Embryonic facial prominence (tissue), 1 donor: ENCODE data around the gene ARHGEF4.
A peak's percentile ranks its signal among the peaks of the same experiment; 100 is the strongest.

Source experiments
- DNase-seq: peaks from one replicate; pipeline ENCODE4 v3.0.0-alpha.2; 2016; ENCODE audit errors: extremely low spot score

ARHGEF4 gene, protein sequence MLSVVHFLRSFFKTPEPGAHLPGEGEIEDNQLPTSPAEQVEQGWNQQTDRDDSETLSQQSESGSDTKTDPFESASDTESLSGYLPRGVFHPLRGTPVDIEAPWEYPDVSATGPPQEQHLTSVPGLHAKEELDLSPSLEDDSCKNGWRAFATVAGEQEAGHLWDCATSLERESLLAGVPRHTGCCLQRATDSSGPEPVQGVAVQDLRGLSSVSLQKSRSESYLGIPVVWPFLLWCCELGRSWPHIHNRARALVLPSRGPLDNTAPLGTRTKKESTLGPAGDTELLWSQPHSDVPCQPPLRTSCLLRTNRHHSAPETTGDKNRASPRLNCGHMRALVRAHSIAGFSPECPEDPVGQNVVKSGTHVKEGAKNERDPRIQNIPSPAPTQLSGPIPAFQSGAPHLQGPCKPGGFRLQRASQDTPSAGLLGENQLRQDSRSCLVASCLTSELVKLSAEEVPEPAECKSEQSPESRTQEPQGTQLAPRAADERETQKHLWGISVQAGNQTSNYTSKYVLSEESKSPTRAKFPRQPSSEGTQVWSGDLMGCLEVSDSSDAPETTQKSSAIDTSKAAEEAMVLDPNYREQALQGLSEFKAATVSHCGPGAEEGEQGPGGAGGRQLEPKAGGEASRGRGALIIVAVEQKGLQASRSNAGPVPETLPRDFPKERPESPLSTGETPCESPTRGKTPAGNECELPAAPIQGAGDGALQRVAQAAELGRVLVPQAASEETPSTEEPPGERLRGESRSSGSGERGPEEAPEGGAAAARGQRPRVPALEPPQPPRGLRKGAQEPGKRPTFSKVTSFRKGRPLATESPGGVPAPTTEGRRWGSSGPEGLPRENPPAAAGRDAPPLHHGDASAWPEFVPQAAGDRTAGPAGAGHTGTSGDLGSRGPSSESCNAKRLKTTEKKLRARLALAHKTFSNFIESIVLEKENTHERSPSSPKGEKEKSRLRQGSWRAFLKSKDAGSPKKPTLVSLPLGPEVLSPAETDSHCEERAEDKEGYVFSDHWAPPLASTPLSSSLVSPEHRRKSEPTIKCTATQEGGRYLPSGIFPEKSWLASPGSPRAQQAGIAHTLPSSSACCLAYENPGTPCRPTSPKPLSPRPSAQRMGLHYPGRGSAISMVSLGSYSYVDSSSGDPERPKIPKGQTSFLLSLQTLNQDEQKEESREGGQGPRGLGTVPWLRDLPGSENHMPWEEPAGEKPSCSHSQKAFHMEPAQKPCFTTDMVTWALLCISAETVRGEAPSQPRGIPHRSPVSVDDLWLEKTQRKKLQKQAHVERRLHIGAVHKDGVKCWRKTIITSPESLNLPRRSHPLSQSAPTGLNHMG (N-terminal part only)

DNA sequence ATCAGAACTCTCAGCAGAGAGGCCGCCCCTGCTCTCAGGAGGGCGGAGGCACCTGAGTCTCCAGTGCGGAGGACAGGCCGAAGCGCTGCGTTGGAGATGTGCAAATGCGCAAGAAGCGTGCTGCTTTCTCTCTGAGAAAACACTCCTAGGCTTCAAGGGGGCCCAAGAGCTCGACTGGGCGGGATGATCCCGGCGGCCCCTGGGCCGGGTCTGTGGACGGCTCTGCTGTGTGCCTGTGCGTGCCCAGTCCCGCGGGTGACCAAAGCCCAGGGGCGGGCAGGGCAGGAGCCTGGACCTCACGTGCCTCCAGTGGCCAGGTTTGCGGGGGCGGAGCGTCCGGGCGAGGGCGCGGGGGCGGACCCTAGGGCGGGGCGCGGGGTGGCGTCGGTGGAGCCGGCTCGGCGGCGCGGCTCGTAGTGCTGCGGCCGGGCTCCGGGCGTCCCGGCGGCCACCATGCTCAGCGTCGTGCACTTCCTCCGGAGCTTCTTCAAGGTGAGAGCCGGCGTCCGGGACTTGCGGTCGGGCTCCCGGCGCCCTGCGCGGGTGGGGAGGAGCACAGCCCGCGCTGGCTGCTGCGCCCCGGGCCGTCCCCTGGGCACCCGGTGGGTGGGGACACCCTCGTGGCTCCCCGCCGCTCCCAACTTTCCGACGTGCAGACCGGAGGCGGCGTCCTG lies at the start of gene ARHGEF4:
ARHGEF4 (plus strand) TSS at position 414 of the 674 bp plus-strand sequence; CDS start at position 454, 40 bp downstream.
- DNase-seq = no peak

DNA sequence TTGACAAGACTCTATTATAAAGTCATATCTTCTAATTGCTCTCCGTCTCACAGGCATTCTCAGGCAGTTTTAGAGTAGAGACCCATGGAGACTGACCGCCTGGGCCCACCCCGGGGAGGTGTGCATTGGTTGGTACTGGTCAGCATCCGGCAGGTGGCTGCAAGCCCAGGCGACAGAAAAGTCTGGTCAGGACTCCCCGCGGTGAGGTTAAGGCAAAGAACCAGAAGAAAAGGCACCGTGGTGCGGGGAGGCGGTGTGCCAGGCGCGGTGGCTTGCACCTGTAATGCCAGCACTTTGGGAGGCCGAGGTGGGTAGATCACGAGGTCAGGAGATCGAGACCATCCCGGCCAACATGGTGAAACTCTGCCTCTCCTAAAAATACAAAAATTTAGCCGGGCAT lies 48.9 kb upstream of the ARHGEF4 start:
- DNase-seq = no peak

DNA sequence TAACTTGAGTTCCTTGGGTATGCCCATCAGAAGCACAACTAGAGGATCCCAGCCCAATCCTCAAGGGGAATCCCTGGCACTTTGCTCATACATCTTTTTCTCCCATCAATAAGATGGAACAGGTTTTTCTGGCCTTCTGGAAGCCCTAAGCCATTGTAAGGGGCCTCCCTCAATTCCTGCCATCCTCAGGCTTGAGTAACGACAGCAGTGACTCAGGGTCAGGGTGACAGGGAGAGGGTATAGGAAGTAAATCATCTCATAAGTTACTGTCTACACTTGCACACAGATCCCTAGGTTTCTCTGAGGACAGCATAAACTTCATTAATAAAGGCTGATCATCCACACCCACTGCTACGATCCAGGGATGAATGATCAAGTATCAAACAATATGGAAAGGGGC lies 46.4 kb upstream of the ARHGEF4 start:
- DNase-seq = no peak

DNA sequence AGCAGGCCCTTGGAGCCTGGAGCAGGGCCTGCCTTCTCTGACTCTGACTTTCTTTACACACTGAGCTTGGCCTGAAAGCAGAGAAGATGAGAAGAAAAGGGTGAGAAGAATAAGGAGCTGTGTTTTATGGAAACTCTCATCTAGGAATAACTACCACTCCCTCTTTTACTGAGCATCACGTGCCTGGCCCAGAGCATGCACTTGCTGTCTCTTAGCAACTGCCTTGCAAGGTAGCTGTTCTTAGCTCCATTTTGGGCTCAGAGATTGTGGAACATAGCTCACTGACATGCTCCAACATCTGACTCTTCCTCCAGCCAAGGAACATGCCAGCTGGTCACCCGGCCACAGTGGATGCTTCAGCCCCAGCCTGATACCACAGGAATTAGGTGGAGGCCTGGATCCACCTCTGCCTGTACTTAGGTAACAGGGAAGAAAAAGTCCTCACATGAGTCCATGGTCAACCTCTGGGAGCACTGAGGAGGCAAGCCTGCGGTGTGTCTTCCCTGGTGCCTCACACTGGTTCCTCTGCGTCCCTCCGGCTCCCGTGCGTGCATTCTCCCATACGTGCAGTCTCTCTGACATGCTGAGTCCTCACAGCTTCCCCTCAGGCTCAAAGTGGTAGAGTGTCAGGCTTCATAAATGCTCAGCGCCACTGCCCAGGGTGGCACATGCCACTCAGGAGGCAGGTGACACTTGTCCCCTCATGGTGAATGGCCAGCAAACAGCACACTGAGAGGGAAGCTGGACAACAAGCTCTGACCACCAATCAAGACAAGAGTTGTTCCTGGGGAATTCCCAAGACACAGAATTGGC lies 45.7 kb upstream of the ARHGEF4 start:
- no peak for DNase-seq

DNA sequence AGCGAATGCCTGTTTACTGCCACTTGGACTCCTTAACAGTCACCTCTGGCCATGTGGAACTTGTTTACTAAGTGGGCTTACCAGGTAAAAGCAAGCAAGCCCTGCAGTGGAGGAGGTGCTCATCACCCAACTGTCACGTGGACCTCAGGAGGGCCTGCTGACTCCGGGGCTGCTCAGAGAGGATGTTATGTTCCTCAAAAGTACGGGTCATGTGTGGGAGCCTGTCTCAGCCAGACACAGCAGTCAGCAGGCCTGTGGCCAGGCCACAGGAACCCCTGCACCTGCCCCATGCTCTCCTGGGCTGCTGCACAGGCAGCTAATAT lies 45.1 kb upstream of the ARHGEF4 start:
- no peak for DNase-seq

DNA sequence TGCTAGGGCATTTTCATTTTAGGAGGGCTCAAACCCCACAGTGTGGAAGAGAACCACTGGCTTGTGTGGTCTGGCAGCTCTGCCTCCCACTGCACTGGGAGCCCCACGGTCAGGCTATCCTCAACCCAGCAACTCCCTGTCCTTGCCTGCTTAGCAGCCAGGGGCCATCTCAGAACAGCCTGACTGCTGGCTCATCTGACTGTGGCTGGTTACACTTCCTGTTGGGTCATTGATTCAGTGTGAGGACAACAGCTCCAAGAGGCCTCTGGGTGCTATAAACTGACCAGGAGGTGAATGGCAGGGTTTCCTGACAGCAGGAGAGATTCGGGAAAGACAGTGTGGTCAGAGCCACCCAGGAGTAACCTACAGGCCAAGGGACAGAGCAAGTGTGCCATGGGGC lies 41.3 kb upstream of the ARHGEF4 start:
- DNase-seq = no peak

- DNase-seq = no peak
Observed at GRCh38 chr2:130796290-130796689, 40.4 kb upstream of the ARHGEF4 start.

- peak; percentile 57 for DNase-seq
Observed at GRCh38 chr2:130797493-130798435, 39.0 kb upstream of the ARHGEF4 start.

- DNase-seq = no peak
Observed at GRCh38 chr2:130798472-130799218, 38.1 kb upstream of the ARHGEF4 start.

GRCh38 chr2:130799295-130799694 lies 37.4 kb upstream of the ARHGEF4 start:
- no peak for DNase-seq

DNA sequence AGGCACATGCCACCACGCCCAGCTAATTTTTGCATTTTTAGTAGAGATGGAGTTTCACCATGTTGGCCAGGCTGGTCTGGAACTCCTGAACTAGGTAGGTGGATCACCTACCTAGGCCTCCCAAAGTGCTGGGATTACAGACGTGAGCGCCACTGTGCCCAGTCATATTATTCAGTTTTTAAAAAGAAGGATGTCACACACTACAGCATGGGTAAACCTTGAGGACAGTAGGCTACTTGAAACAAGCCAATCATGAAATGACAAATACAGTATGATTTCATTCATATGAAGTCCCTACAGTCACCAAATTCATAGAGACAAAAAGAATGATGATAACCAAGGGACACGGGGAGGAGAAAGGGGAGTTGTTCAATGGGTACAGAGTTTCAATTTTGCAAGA lies 31.1 kb upstream of the ARHGEF4 start:
- no peak for DNase-seq

DNA sequence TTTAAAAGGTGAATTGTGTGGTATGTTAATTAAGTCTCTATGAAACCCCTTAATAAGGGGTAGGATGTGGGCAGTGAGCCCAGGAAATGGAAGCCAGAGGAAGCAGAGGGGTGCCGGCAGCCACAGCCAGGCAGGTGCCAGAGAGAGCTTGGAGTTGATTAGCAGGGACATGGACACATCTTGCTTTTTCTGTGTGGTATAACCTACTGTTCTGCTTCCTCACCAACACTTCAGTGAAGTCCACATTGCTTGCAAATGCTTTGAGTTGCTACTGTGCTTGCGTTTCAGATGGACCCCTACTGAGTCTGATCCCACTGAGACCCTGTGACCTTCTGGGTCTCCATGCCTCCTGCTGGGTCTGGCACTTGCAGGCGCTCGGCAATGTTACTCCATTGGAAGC lies 30.3 kb upstream of the ARHGEF4 start:
- DNase-seq = no peak

DNA sequence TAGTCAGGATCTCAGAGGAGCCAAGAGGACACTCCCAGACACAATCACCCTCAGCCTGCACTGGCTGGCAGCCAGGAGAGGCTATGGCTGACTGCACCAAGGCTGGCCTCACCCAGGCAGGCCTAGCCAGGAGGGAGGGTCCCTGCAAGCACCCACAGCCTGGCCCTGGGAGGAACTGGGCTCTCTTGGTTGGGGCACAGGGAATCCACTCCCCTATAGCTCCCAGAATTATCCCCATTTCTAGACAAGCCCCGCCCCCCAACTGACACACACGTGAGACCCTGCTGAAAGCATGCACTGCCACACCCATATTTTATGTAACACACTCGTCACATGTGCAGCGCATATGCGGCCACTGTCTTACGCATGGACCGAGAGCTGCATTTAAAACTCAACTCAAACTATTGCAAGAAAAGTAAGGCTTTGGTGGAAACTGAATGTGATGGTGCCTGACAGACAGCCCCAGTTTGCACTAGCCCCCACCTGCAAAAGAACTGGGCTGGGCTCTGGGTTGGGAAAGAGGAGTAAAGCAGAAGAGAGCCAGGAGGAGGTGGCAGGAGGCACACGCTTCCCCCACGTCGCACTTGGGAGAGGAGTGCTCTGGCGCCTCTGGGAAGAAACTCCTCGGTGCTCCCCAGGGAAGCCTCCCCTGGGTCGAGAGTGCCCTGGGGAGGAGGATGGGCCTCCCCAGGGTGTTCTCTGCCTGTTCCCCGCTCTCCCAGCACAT lies 28.9 kb upstream of the ARHGEF4 start:
- DNase-seq = no peak

GRCh38 chr2:130808482-130809268 lies 28.0 kb upstream of the ARHGEF4 start:
- no peak for DNase-seq

- no peak for DNase-seq
Observed at GRCh38 chr2:130810490-130810889, 26.2 kb upstream of the ARHGEF4 start.

GRCh38 chr2:130813722-130814121 lies 23.0 kb upstream of the ARHGEF4 start:
- DNase-seq = no peak
